IPS-NIHi7 (cell line): Measurements from ENCODE around the gene ALAD.
"Not testable (repeated sequence)": the region's sequence is repeated elsewhere in the genome, so short reads cannot be mapped to it uniquely, and the experiment has no call there.

Experiments
- DNase-seq: peaks from one replicate; pipeline ENCODE4 v3.0.0; 2012; ENCODE audit warnings: mixed read lengths; ENCODE audit errors: extremely low spot score

Gene ALAD

GRCh38 chr9:113401027-113401792, at the start of gene ALAD:
Gene ALAD, minus strand, starts transcription at chr9:113401284. Its CDS starts 7,725 bp downstream, at chr9:113393559.
- DNase-seq: peak; percentile 100

- no peak for DNase-seq
Measured at GRCh38 chr9:113449376-113449775, 48.3 kb upstream of the ALAD start.

GRCh38 chr9:113446323-113446740, 45.2 kb upstream of the ALAD start:
- peak; percentile 71 for DNase-seq

DNA sequence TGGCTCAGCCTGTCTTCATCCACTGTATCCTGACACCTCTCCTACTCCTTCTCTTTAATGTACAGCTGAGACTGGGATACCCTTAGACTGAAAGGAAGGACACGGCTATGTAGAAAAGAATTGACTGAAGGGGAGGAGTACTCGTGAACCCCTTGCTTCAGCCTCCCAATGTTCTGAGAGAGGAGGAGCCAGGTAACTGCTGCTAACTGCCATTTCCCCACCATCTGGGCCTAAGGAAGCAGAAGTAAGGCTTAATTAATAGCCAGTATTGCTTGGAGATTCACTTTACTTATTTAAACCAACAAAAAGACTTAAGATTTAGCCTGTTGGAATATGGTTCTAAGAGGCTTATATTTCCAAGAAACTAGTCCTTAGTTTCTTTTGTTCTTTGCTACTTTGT, 43.7 kb upstream of the ALAD start:
- DNase-seq: no peak

- DNase-seq: not testable (repeated sequence)
Measured at GRCh38 chr9:113437716-113438115, 36.6 kb upstream of the ALAD start.

GRCh38 chr9:113436728-113437515, 35.8 kb upstream of the ALAD start:
- DNase-seq: no peak

DNA sequence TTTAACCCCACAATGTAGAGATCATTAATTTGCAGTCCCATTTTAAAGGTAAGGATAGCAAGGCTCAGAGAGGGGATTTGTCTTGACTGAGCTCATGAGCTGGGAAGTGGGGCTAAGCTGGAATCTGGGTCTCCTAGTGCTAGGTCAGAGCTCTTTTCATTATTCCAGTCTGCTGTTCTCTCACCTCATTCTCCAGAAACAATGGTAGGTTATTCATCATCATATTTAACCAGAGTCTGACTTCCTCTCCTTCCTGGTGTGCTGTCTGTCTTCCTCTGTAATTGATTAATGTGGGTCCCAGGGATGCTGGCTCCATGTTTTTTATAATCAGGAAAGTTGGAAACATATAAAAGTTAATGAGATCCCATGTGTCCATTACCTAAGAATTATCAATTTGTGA, 30.1 kb upstream of the ALAD start:
- DNase-seq: no peak

GRCh38 chr9:113428062-113428615, 27.1 kb upstream of the ALAD start:
- no peak for DNase-seq

GRCh38 chr9:113427629-113428028, 26.5 kb upstream of the ALAD start:
- no peak for DNase-seq

GRCh38 chr9:113426701-113427100, 25.6 kb upstream of the ALAD start:
- DNase-seq: no peak

GRCh38 chr9:113425072-113425471, 24.0 kb upstream of the ALAD start:
- peak; percentile 39 for DNase-seq

GRCh38 chr9:113421726-113422125, 20.6 kb upstream of the ALAD start:
- no peak for DNase-seq

DNA sequence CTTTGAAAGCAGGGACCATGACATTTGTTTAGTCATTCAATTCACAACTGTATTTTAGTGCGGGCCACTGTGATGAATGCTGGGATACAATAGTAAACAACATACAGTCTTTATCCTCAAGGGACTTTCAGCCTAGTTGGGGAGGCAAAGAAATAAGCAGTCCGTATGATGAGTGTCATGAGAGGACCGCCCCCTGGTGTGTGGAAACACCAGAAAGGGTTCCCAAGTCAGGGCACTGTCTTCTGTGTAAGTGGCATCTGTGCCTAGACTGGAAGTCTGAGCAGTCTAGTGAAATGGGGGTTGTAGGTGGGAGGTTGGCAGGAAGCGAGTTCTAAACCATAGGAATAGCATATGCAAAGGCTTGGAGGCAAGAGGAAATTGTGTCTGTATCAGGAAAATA, 16.3 kb upstream of the ALAD start:
- DNase-seq: no peak

- no peak for DNase-seq
Measured at GRCh38 chr9:113416149-113416721, 15.2 kb upstream of the ALAD start.

DNA sequence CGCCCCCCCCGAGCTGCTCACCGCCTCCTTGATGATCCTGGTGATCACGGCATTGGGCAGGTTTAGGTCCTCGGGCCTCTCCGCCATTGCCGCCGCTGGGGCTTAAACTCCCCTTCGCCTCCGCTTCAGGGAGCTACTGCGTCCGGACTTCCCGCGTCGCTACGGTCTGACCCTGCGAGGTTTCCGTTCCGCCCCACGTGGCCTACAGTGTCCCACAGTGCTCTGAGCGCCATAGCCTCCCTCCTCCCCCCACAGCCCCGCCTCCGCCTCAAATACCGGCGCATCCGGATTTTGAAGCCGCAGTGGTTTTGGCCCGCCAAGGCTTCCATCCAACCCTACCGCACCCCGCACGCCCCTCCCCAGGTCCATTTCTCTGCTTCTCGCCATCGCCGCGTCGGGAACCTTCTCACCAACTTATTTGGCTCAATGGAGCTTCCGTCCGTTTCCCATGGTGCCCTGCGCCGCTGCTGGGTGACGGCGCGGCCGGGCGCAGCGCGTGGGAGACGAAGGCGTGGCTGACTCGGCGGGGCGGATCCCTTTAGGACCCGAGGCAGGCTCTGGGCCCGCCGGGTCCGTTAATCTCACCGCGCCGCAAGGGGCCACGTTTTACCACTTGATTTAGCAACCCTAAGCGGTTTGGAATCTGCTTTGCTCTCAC, 9.3 kb upstream of the ALAD start, which contains the start of the genes C9orf43 and POLE3:
TSS of gene C9orf43 (plus strand) at position 541 of the 658 bp plus-strand sequence. CDS start 2,747 bp downstream, outside the sequence.
TSS of gene POLE3 (minus strand) at position 469 of the 658 bp plus-strand sequence. CDS start at position 87, 382 bp downstream.
- DNase-seq: peak; percentile 95

DNA sequence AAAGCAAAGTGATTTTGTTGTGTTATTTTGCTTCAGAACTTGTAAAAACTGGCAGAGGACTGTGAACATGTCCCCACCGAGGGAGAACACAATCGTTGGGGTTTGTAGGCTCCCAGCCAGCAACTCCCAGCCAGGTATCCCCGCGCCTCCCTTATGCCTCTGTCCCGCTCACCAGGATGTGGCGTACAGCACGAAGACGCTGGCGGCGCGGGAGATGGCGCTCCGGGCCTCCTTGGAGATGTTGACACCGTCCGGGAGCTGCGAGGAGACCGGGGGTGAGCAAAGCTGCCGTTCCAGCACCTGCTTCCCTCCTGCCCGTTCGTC, 8.8 kb upstream of the ALAD start:
- no peak for DNase-seq

- no peak for DNase-seq
Measured at GRCh38 chr9:113409481-113409880, 8.4 kb upstream of the ALAD start.

DNA sequence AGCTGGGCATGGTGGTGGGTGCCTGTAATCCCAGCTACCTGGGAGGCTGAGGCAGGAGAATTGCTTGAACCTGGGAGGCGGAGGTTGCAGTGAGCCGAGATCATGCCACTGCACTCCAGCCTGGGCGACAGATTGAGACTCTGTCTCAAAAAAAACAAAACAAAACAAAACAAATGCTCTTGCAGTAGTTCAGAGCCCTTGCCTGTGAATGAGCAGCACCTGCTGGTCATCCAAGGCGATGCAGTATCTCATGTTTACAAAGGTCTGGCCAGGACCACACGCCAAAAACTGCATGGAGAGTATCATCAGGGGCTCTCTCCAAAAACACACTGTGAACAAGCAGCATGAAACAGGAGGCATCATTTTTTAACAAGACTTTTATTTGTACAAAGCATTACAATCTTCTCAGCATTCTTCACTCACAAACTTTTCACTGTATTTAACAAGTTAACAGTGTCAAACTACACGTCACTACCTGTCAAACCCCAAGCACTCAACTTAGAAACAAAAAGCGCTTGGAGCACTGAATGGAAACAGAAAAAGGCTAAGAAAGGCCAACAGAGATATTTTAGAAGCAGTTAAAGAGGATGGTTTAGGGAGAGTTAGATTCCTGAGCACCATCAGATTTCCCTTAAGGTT, 5.9 kb upstream of the ALAD start:
- peak; percentile 51 for DNase-seq

- DNase-seq: not testable (repeated sequence)
Measured at GRCh38 chr9:113406353-113406752, 5.3 kb upstream of the ALAD start.

DNA sequence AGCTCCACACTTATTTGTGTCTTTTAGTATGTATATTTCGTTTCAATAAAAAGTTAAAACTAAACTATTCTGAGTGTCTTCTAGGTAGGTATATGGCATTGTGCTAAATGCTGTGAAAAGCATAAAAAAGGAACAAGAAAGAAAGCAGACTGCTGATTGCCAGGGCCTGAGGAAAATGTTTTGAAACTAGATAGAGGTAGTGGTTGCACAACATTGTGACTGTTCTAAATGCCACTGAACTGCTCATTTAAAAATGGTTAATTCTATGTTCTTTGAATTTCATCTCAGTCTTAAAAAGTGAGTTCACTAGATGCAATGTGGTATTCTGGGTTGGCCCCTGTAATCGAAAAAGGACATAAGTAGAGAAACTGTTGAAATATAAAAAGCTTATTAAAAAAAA, 2.6 kb upstream of the ALAD start:
- no peak for DNase-seq

GRCh38 chr9:113399646-113400200, 1.4 kb downstream of the ALAD start:
- no peak for DNase-seq
